DMS79 treated with DMSO at 0.1 percent for 48 hours (cell line): Measurements from ENCODE around the gene ACY1.

Experiments
- DNase-seq: peaks from one replicate; lab custom pipeline; 2025; lab: John Stamatoyannopoulos, UW

ACY1 gene

DNA sequence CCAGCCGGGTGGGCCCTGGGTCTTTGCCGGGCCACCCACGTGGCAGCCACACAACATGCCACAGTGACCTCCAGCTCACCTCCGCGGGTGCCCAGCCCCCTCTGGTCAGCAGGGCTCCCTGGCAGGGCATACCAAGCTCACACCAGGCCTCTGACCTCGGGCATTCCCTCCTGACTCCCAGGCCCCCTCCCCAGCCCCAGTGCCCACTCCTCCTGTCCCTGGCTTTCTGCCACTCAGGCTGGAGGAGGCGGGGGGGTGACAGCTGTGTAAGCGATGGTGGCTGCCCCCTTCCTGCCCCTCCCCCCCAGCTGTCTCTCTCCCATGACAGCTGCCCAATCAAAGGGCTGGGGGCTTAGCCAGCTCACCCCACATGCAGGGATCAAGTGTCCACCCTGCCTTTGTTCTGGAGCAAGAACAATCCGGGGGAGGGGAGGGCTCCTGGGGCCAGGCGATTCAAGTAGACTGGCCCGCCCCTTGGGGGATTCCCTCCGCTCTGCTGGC, 19.3 kb upstream of the ACY1 start:
- no peak for DNase-seq

DNA sequence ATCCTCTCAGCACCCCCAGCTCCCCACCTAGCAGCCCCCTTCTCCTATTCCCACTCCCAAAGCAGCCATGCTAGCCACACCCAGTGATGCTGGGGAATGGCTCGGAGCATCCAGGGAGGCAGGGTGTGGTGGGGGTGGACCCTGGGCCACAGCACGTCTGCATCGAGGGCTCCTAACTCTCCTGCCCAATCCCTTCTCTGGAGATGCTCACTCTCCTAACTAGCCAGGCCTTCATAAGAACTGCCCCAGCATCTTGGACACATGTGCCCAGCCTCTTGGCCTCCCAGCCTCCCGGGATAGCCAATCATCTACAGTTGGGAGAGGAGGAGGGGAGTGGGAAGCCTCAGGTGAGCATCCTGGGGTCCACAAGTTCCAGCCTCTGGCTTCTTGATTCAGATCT, 18.8 kb upstream of the ACY1 start:
- no peak for DNase-seq

DNA sequence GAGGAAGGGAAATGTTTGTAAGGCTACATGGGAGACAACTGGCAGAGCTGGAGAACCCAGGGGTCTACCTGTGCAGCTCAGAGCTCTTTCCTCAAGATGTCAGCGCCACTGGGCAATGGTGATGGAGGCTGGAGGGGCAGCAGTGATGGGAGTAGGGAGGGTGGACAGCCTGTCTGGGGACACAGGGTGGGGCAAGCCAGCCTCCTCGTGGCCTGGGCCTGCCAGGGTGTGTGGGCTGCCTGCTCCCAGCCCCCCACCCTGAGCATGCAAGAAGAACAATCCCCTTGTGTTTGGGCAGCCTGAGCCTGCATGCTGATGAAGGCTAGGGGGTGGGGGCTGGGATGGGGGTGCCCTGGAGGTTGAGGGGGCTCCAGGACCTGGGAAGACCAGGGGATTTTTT, 17.3 kb upstream of the ACY1 start:
- DNase-seq = no peak

DNA sequence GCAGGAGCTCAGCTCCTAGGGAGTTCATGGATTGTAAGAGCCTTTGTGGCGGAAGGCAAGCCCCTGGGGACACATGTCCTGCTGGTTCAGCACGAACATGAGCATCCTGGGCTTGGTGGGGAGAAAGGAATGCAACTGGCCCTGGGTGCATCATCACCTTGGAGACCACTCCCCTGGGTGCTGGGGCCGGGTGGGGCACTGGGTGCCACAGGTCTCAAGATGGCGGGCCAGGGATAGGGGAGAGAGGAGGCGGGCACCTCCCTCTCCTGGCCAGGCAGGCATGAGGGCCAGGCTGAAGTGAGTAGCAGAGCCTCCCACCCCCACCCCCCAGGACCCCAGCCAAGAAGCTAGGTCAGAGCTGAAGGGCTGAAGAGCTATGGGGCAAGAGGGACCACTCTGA, 16.8 kb upstream of the ACY1 start:
- no peak for DNase-seq

DNA sequence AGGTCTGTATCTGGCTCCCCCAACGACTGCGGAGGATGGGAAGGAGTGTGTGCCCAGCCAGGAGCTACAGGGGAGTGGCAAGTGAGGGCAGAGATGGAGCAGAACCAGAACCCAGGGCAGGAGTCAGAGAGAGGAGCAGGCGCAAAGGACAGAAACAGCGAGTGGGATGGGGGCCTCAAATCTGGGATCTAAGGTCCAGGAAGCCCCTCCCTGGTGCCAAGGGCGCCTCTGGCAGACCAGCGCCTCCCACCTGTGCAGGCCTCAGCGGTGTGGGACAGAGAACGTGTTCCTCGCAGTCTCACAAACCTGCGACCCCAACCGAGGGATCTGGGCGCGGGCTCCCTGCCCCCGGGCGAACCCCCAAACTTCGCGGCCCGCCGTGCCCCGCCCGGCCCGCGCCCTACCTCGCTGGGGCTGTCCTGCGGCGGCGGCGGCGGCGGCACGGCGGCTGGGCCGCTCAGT, 16.4 kb upstream of the ACY1 start:
- no peak for DNase-seq

DNA sequence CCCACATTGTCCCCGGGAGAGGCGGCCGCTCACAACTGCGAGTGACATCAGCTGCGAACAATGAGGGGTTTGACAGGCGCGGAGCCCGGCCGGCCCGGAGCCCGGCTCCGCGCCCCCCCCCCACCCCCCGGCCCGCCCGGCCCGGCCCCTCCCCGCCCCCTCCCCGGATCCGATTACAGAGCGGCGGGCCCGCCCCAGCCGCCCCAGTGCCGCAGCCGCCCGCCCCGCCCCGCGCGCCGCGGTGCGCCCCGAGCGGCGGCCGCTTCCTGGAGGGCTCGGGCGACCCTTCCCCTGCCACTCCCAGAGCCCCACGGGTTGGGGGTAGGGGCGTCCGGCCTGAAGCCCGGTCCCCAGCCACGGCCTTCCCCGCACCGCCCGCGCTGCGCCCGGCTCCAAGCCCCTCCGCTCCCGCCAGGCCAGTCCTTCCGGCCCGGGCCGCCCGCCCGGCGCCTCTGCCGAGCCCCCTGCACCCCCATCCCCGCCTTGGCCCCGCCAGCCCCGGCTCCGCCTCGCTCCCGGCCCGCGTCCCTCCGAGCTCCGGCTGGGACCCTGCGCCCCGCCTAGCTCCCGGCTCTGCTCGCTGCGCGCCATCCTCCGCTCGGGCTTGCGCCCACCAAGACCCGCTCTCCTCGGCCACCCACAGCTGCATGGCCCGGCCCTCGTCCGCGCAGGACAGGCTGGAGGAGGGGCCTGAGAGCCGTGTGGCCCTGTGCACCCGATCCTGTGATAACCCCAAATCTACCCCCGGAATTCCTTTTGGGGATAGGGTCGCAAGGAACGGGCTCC, 15.8 kb upstream of the ACY1 start, which contains the start of gene PCBP4:
PCBP4 (minus strand) TSS at position 71 of the 786 bp plus-strand sequence. CDS start 6,214 bp downstream, outside the sequence.
- peak; percentile 6 for DNase-seq

DNA sequence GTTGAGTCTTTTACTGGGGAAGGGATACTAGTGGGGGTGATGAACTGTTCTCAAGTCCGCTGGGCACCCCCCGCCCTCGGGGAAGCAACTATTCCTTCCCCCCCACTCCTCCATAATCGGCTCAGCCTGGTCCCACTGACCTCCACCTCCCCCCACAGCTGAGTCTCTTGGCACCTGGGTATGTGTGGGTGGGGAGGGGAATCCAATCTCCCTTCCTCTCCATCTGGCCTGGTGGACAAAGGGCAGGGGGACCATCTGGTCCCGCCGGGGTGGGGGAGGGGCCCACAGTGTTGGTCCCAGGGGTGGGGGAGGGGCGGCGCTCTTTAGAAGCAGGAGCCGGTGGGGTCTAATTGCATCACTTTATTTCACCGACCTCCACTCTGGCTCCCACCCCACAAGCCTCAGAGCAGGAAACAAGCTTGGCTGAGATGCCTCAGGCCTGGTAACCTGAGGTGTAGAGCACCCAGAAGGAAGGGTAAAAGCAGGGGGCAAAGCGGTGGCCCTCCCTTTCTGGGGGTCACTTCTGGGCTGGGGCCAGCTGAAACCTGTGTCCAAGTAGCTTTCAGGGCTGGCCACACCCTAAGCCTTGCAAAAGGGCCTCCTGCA, 15.1 kb upstream of the ACY1 start:
- no peak for DNase-seq

DNA sequence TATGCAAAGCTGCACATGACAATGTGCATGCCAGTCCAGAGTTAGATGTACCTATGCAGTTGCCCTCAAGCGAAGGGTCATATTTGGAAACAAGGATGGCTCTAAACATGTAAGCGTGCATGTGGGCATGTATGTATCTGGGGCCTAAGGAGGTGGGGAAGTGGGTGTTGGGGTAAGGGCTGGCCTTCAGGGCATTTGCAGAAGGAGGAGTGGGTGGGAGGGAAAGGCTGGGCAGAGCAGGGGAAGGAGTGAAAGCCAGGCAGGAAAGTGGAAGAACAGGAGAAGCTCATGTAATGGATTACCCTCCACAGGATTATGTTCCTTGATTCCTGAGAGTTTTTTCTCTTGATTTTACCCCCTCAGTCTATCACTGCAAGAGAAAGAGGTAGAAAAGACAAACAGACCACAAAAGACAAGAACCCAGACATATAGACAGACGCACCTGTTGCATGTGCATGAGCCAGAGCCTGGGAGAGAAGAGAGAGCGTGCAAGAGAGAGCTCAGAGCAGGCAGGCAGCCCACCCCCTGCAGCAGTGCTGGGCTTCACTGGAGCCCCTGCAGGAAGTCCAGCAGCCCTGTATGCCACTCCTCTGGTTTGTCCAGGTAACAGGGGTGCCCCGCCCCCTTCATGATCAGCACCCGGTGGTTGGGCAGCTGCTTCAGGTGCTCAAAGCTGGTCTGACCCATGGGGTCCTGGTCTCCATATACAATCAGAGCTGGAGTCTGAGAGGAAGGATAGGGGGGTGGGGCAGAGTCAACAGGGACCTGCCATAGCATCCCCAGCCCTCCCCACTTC, 14.3 kb upstream of the ACY1 start:
- no peak for DNase-seq

DNA sequence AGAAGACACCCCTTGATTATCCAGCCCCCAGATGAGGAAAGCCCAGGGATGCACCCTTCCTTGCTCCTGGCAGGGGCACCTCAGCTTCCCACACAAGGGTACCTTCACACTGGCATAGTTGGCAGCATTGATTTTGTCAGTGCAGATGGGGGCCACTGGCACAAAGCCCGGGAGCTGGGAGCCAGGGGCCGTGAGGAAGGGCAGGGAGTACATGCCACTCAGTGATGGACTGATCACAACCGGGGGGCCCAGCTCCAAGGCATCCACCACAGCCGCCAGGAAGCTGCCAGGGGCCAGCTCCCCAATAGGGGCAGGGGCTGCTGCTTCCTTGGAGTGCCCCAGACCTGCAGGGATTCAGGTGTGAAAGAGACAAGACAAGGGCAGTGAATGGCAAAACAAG, 13.5 kb upstream of the ACY1 start:
- no peak for DNase-seq

DNA sequence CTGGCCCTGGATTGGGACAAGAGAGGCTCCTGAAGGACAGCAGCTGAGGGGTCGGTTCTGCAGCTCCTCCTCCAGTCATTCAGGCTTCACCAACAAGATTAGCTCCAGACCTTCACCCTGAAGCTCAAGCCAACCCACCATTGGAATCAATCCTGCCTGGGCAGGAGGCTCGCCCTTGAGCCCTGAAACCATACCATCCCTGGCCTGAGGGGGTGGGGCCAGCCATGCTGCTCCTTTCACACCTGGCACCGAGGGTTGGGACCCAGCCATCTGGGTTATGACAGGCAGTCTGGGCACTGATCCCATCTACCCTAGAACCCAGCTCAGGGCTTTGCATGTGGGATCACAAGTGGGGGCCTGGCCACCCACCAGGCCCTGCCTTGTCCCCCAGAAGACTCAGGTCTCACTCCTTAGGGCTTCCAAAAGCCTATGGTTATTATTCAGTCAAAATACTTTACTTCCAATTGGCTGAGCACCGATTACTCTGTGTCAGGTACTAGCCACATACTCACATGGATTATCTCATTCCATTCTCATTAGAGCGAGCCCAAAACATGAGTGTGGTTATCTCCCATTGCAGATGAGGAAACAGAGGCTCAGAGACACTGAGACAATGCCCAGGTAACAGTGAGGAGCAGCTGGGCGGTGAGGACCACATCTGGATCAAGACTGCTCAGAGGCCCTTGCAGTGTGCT, 12.6 kb upstream of the ACY1 start:
- no peak for DNase-seq

DNA sequence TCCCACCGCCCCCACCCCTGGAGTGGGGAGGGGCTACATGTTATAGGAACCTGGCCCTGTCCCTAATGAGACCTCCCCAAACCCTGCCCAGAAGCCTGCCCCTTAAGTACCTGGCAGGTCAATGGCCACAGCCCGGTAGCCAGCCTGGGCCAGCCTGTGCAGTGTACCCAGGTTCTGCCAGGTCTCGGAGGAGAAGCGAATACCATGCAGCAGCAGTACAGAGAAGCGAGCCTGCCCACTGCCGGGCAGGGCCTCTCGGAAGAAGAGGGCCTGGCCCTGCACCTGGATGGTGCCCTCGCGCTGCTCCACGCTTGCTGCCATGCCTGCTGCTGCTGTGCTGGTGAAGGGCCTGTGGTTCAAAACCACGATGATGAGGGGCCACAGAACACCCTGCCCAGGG, 12.0 kb upstream of the ACY1 start:
- no peak for DNase-seq

DNA sequence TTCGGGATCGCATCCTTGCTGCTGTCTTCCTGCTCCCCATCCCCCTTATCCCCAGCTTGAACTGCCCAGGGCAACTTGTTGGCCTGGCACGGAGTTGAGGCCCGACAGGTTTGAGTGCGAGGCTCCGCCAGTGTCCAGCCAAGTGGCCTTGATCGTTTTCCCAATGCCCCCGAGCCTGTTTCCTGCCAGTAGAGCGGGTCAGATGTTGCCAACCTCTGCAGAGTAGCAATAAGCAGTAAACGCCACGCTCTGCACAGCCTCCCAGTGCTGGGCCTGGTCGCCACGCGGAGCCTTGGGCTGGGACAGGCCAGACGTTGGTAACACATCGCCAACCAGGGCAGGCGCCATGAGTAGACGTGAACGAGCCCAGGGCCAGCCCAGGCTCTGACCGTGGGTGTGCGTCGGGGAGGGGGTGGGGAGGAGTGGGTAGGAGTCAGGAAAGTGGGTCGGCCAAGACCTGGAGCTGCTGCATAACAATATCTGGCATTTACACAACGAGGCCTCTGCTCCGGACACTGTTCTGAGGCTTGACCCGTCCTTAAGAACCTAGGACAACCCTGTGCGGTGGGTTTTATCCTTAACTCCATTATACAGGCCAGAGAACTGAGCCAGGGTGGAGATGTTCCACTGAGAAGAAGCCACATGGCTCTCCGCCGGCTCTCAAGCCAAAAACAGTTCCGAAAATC, 8.9 kb upstream of the ACY1 start:
- DNase-seq = peak; percentile 6

DNA sequence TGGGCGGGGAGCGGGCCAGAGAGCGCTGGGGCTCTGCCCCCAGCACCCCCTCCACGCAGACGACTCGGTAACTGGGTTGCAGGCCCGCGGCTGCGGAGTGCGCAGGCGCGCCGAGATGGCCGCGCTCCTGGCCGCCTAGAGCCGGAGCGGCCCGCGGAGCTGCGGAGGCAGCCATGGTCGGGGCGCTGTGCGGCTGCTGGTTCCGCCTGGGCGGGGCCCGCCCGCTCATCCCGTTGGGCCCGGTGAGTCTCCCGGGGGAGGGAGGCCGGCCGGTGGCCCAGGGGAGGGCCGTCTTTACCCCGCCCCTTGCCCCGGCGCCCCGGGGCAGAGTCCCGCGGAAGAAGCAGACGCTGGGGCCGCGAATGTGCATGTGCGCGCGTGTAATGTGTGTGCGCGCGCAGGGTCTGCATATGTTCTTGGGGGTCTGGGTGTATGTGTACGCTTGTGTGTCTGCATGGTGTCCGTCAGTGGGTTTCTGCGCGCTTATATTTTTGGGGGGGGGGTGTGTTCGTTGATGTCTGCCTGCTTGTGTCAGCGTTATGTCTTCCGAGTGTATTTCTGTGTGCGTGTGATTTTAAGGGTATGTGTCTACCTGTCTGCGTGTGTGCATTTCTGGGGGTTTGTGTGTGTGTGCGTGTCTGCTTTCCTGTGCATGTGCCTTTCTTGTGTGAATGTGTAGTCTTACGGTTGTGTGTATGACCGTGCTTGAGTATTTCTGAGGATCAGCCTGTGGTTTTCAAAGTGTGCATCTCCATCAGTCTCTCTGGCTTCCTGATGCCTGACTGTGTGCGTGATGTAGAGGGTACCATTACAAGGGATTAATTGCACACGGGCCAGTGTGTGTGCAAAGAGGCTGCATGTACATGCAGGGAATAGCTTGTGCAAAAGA, 8.1 kb upstream of the ACY1 start, which contains the start of gene ABHD14A:
ABHD14A (plus strand) TSS at position 102 of the 889 bp plus-strand sequence; CDS start at position 174, 72 bp downstream.
- DNase-seq = peak; percentile 22

DNA sequence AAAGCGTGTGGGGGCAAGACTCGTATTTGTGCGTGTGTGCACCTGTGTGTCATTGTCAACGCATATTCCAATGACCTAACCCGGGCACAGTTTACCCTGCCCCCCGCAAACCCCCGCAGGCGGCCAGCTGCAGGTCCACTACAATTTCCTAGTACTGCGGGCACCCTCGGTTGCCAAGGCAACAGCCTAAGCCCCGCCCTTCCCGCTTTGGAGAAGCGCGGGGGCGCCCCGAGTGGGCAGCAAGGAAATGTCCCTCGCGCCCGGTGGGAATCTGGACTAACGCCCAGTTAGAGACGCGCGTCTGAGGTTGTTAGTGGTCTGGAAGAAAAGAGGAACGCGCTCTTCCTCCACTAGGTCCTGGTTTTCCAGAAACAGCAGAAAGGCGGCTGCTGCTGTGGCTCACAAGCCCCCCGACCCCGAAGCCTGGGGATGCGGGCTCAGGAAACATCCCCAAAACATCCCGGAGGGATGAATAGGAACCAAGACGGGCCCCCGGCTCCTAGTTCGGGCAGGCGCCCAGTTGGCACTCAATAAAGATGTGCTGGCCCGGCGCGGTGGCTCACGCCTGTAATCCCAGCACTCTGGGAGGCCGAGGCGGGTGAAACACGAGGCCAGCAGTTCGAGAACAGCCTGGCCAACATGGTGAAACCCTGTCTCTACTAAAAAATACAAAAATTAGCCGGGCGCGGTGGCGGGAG, 7.3 kb upstream of the ACY1 start:
- DNase-seq = peak; percentile 3

DNA sequence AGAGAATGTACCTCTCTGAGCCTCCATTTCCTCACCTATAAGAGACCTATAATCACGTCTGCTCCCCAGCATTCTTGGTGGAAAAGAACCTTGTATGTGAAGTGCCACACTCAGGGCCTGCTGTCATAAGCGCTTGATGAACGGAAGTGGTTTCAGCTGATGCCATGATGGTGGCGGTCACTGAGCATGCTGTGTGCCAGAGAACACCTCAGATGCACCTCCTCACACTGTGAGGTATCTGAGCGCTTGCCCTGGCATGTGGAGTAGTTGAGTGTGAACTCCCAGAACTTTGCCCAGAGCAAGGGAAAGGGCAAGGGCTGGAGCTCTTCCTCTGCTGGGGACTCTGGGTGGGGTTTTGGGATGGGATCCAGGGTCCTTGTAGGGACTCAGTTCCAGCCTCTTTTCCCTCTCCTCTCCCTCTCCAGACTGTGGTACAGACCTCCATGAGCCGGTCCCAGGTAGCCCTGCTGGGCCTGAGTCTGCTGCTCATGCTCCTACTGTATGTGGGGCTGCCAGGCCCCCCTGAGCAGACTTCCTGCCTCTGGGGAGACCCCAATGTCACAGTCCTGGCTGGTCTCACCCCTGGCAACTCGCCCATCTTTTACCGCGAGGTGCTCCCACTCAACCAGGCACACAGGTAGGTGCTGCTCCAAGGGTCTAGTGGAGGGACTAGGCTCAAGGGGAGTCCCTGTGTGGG, 5.7 kb upstream of the ACY1 start:
- no peak for DNase-seq

DNA sequence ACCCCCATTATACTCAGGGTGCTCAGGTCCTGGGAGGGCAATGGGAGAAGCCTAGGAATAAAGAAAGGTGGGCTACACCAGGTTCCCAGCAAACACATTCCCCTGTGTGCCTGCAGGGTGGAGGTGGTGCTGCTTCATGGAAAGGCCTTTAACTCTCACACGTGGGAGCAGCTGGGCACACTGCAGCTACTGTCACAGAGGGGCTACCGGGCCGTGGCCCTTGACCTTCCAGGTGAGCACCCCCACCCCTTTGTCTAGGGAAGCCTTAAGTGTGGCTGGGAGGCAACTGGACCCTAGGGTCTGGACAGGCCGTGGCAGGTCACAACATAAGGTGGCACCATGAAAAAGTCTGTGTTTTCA, 5.2 kb upstream of the ACY1 start:
- no peak for DNase-seq

DNA sequence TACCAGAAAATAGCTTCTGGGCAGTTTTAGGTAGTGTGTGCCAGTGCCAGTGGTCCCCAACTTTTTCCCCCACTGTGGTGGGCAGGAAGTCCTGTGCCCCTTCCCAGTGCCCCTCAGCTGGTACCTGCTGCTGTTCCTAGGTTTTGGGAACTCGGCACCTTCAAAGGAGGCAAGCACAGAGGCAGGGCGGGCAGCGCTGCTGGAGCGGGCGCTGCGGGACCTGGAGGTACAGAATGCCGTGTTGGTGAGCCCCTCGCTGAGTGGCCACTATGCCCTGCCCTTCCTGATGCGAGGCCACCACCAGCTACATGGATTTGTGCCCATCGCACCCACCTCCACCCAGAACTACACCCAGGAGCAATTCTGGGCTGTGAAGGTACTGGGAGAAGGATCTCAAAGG, 3.1 kb upstream of the ACY1 start:
- DNase-seq = no peak

DNA sequence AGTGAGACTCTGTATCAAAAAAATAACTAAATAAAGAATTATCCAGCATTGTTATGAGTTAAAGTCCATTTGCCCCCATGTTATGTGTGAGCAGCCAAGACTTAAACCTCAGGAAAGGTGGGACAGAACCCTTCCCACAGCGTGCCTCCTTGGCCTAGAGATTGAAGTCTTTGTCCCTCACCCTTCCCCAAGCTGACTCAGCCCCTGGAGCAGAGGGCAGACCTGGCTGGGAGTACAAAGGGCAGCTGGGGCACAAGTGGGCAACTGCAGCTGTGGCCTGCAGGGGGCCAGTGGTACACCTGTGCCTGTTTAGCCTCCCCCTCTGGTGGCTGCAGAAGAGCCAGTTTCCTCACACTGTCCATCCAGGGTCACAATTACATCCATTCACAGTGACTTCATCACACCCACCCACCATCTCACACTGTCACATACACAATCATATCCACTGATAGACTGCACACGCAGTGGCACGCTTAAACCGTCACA, 940 bp upstream of the ACY1 start:
- DNase-seq = peak; percentile 15
